ENCODE measurements around the gene C1QTNF9.

The C1QTNF9 gene

GRCh38 chr13:24269821-24270220 lies 39.6 kb upstream of the C1QTNF9 start:
- DNase-seq (ENCODE audit: low read depth) = no peak
- no peak for TF ChIP-seq CTCF (IDR thresholded peaks at IDR 0.05; ENCODE audit: control insufficient read depth, extremely low read depth, insufficient read depth)
- H3K4me3 ChIP-seq (ENCODE audit: low read depth, low read length) = no peak overlapping the region

GRCh38 chr13:24270639-24271141 lies 38.7 kb upstream of the C1QTNF9 start:
- peak; percentile 3 for DNase-seq (ENCODE audit: low read depth)
- H3K4me3 ChIP-seq (ENCODE audit: low read depth, low read length) = no peak overlapping the region
- no peak for TF ChIP-seq CTCF (IDR thresholded peaks at IDR 0.05; ENCODE audit: control insufficient read depth, extremely low read depth, insufficient read depth)

GRCh38 chr13:24271231-24271600 lies 38.2 kb upstream of the C1QTNF9 start:
- H3K4me3 ChIP-seq (ENCODE audit: low read depth, low read length) = no peak overlapping the region
- no peak for TF ChIP-seq CTCF (IDR thresholded peaks at IDR 0.05; ENCODE audit: control insufficient read depth, extremely low read depth, insufficient read depth)
- no peak for DNase-seq (ENCODE audit: low read depth)

- no peak for TF ChIP-seq CTCF (IDR thresholded peaks at IDR 0.05; ENCODE audit: control insufficient read depth, extremely low read depth, insufficient read depth)
- H3K4me3 ChIP-seq (ENCODE audit: low read depth, low read length) = 0 out of 2 replicates have a peak overlapping the region, but pooled peaks have one; percentile 7
- peak; percentile 10 for DNase-seq (ENCODE audit: low read depth)
These were observed 37.6 kb upstream of the C1QTNF9 start for GRCh38 chr13:24271601-24272451.

- no peak overlapping the region for H3K4me3 ChIP-seq (ENCODE audit: low read depth, low read length)
- peak; percentile 8 for DNase-seq (ENCODE audit: low read depth)
These were observed 36.8 kb upstream of the C1QTNF9 start for GRCh38 chr13:24272452-24273161.

GRCh38 chr13:24273926-24274325 lies 35.5 kb upstream of the C1QTNF9 start:
- no peak for TF ChIP-seq CTCF (IDR thresholded peaks at IDR 0.05; ENCODE audit: control insufficient read depth, extremely low read depth, insufficient read depth)

More at GRCh38 chr13:24272452-24273161, 36.8 kb upstream of the C1QTNF9 start:
- no peak for TF ChIP-seq CTCF (IDR thresholded peaks at IDR 0.05; ENCODE audit: control insufficient read depth, extremely low read depth, insufficient read depth)

More at GRCh38 chr13:24273926-24274325, 35.5 kb upstream of the C1QTNF9 start:
- DNase-seq (ENCODE audit: low read depth) = no peak
- no peak overlapping the region for H3K4me3 ChIP-seq (ENCODE audit: low read depth, low read length)
